Gastrocnemius medialis (tissue), 4 donors: ENCODE measurements around the gene FGR.

ENCODE experiments used
- CTCF ChIP-seq, 5 experiments: fragments of 450-650 bp in 3 of 5; fragments of 200-600 bp in 2 of 5; sonication (generic) in 2 of 5; IDR thresholded peaks in 4 of 5; conservative IDR thresholded peaks in 1 of 5; 1 replicate in 4 of 5; 2 replicates in 1 of 5; pipeline ENCODE4 v1.5.1; 2016 to 2019; ENCODE audit warnings: antibody characterized with exemption in 5 of 5, mild to moderate bottlenecking in 3 of 5, moderate library complexity in 3 of 5
- POLR2A ChIP-seq, 2 donors: fragments of 450-650 bp; IDR thresholded peaks; one replicate each; pipeline ENCODE4 v1.6.1; 2017; ENCODE audit warnings: antibody characterized with exemption in 2 of 2, mild to moderate bottlenecking in 2 of 2, moderate library complexity in 2 of 2

- no peak for TF ChIP-seq CTCF (IDR thresholded peaks at IDR 0.05 in 4 of 5, conservative IDR thresholded peaks at IDR 0.05 in 1 of 5)
- no peak for TF ChIP-seq POLR2A (IDR thresholded peaks at IDR 0.05)
Observed at GRCh38 chr1:27633298-27633610, 1.7 kb downstream of the FGR start.
